B cell (primary cell): ENCODE data around the gene RHBDF1.

Source experiments
- CTCF ChIP-seq: fragments of 200-600 bp; IDR thresholded peaks from one replicate; pipeline ENCODE4 v1.8.0; 2022; ENCODE audit warnings: antibody characterized with exemption, mild to moderate bottlenecking
- EZH2 ChIP-seq: IDR thresholded peaks from 2 replicates; pipeline ENCODE4 v1.6.1; 2012; ENCODE audit warnings: borderline replicate concordance, low read depth, mild to moderate bottlenecking, moderate library complexity, low read length; ENCODE audit not compliant: insufficient read depth, poor library complexity, severe bottlenecking

- TF ChIP-seq EZH2 (no peak), CTCF (no peak)
These were observed 16.1 kb downstream of the RHBDF1 start for GRCh38 chr16:56231-56927.
